Upper lobe of right lung (tissue), 1 donor: ENCODE results near the gene NR1H4. TPM values are rescaled to one million over a fixed set of nuclear protein-coding genes. Genes with fewer than 3 reads are reported as not detected.
A peak's percentile ranks its signal among the peaks of the same experiment; 100 is the strongest.
"Not testable (repeated sequence)": the region's sequence is repeated elsewhere in the genome, so short reads cannot be mapped to it uniquely, and the experiment has no call there.

Source experiments
- ATAC-seq: fragments of 200-7000 bp; cut with Tn5 transposase; one replicate; pipeline ENCODE4 v1.9.1; 2020; ENCODE audit warnings: mild to moderate bottlenecking, moderate library complexity
- DNase-seq: peaks from one replicate; pipeline ENCODE4 v3.0.0-alpha.2; 2020
- H3K27ac ChIP-seq: fragments of 200-600 bp; one replicate; pipeline ENCODE4 v1.8.0; 2022
- H3K27me3 ChIP-seq: fragments of 200-600 bp; one replicate; pipeline ENCODE4 v1.8.0; 2022; ENCODE audit warnings: mild to moderate bottlenecking
- H3K36me3 ChIP-seq: fragments of 200-600 bp; one replicate; pipeline ENCODE4 v1.8.0; 2022
- H3K4me1 ChIP-seq: fragments of 200-600 bp; one replicate; pipeline ENCODE4 v1.8.0; 2022
- H3K4me3 ChIP-seq: fragments of 200-600 bp; one replicate; pipeline ENCODE4 v1.8.0; 2022; ENCODE audit warnings: mild to moderate bottlenecking
- H3K9me3 ChIP-seq: fragments of 200-600 bp; one replicate; pipeline ENCODE4 v1.8.0; 2022
- CTCF ChIP-seq: fragments of 200-600 bp; IDR thresholded peaks from one replicate; pipeline ENCODE4 v1.8.0; 2022; ENCODE audit warnings: antibody characterized with exemption
- intact Hi-C: fragments of 100-400 bp; cut with DNase I; formaldehyde crosslinking; loops from one replicate; pipeline ENCODE4 v1.11.0; 2022
- long read RNA-seq: library from polyadenylated mRNA; unstranded; transcript quantifications from one replicate; pipeline ENCODE4 v2.0.0, GENCODE V29; 2021
- total RNA-seq: library from RNA; stranded (reverse); fragmentation: NEBNext Ultra II Directional; extraction: Animal tissue kit (Norgen Biotek cat#: 25700); gene quantifications from one replicate; pipeline ENCODE4 v1.2.1, GENCODE V29; 2021
- donor health status: DM: no; HTN: yes; CAD: no; lungs with severe emphysema.

Gene NR1H4
- total RNA-seq = not detected
- long read RNA-seq = 0 reads

GRCh38 chr12:100473716-100474150 lies at the start of gene NR1H4:
Gene NR1H4, plus strand, starts transcription at chr12:100473866. Its CDS starts 19,458 bp downstream, at chr12:100493324.
- no peak within 1 kb of the TSS for H3K27ac ChIP-seq
- H3K36me3 ChIP-seq = no peaks in the 10 kb centered on the region
- DNase-seq = no peak
- intact Hi-C loops = no loop called here
- peaks cover 12% of the 10 kb centered on the region for H3K27me3 ChIP-seq
- no peaks in the 10 kb centered on the region for H3K9me3 ChIP-seq
- H3K4me3 ChIP-seq = no peak within 1 kb of the TSS
- no peaks in the 10 kb centered on the region for H3K4me1 ChIP-seq
- no peak for TF ChIP-seq CTCF
- ATAC-seq = no peak

GRCh38 chr12:100426145-100426544 lies 47.5 kb upstream of the NR1H4 start:
- TF ChIP-seq CTCF = no peak
- H3K4me1 ChIP-seq = no peaks in the 10 kb centered on the region
- no peak overlapping the region for H3K27ac ChIP-seq
- no peaks in the 10 kb centered on the region for H3K36me3 ChIP-seq
- no peak for ATAC-seq
- H3K27me3 ChIP-seq = no peaks in the 10 kb centered on the region
- no peak for DNase-seq
- intact Hi-C loops = no loop called here
- H3K9me3 ChIP-seq = no peaks in the 10 kb centered on the region
- H3K4me3 ChIP-seq = no peak overlapping the region

- DNase-seq (no peak), ATAC-seq (no peak)
- H3K27ac ChIP-seq = no peak overlapping the region
- intact Hi-C loops = no loop called here
- H3K4me1 ChIP-seq = no peaks in the 10 kb centered on the region
- H3K27me3 ChIP-seq = no peaks in the 10 kb centered on the region
- H3K4me3 ChIP-seq = no peak overlapping the region
- no peak for TF ChIP-seq CTCF
- H3K36me3 ChIP-seq = no peaks in the 10 kb centered on the region
- no peaks in the 10 kb centered on the region for H3K9me3 ChIP-seq
Measured at GRCh38 chr12:100427078-100427477, 46.6 kb upstream of the NR1H4 start.

GRCh38 chr12:100430251-100430650 lies 43.4 kb upstream of the NR1H4 start:
- DNase-seq, H3K36me3 ChIP-seq, intact Hi-C loops, H3K27me3 ChIP-seq, ATAC-seq, H3K4me3 ChIP-seq, H3K9me3 ChIP-seq, H3K27ac ChIP-seq, H3K4me1 ChIP-seq: not testable (repeated sequence)

GRCh38 chr12:100433701-100434100 lies 40.0 kb upstream of the NR1H4 start:
- no peak for TF ChIP-seq CTCF
- intact Hi-C loops = no loop called here
- no peaks in the 10 kb centered on the region for H3K36me3 ChIP-seq
- H3K9me3 ChIP-seq = no peaks in the 10 kb centered on the region
- no peaks in the 10 kb centered on the region for H3K27me3 ChIP-seq
- ATAC-seq = peak; percentile 30
- no peak overlapping the region for H3K27ac ChIP-seq
- no peaks in the 10 kb centered on the region for H3K4me1 ChIP-seq
- no peak for DNase-seq
- no peak overlapping the region for H3K4me3 ChIP-seq

- intact Hi-C loops = no loop called here
- no peak for ATAC-seq
- H3K27ac ChIP-seq = no peak overlapping the region
- H3K4me3 ChIP-seq = no peak overlapping the region
- no peaks in the 10 kb centered on the region for H3K36me3 ChIP-seq
- DNase-seq = no peak
- H3K4me1 ChIP-seq = no peaks in the 10 kb centered on the region
- no peak for TF ChIP-seq CTCF
- no peaks in the 10 kb centered on the region for H3K27me3 ChIP-seq
- H3K9me3 ChIP-seq = no peaks in the 10 kb centered on the region
Measured at GRCh38 chr12:100434177-100434576, 39.5 kb upstream of the NR1H4 start.
